ENCODE results near the gene PPFIBP1. TPM values are rescaled to one million over a fixed set of nuclear protein-coding genes. Genes with fewer than 3 reads are reported as not detected.
"Not testable (repeated sequence)": the region's sequence is repeated elsewhere in the genome, so short reads cannot be mapped to it uniquely, and the experiment has no call there.

PPFIBP1 gene
- total RNA-seq, 1 experiment from 2014 or later: 82.3 TPM

- peak; percentile 61 for DNase-seq (ENCODE audit: low spot score)
Measured at GRCh38 chr12:27627123-27627852, 103.3 kb downstream of the PPFIBP1 start.

GRCh38 chr12:27627853-27628469 lies 104.0 kb downstream of the PPFIBP1 start:
- not testable (repeated sequence) for DNase-seq (ENCODE audit: low spot score)

GRCh38 chr12:27630219-27630618 lies 106.2 kb downstream of the PPFIBP1 start:
- DNase-seq (ENCODE audit: low spot score): peak; percentile 24

GRCh38 chr12:27631365-27631764 lies 107.4 kb downstream of the PPFIBP1 start:
- DNase-seq (ENCODE audit: low spot score): no peak

- no peak for DNase-seq (ENCODE audit: low spot score)
Measured at GRCh38 chr12:27631813-27632491, 107.9 kb downstream of the PPFIBP1 start.

GRCh38 chr12:27635349-27635972 lies 111.5 kb downstream of the PPFIBP1 start:
- peak; percentile 61 for DNase-seq (ENCODE audit: low spot score)

GRCh38 chr12:27636569-27636968 lies 112.6 kb downstream of the PPFIBP1 start:
- DNase-seq (ENCODE audit: low spot score): not testable (repeated sequence)

GRCh38 chr12:27637524-27637923 lies 113.5 kb downstream of the PPFIBP1 start:
- no peak for DNase-seq (ENCODE audit: low spot score)

GRCh38 chr12:27639265-27639664 lies 115.3 kb downstream of the PPFIBP1 start:
- no peak for DNase-seq (ENCODE audit: low spot score)

GRCh38 chr12:27640566-27641200 lies 116.7 kb downstream of the PPFIBP1 start:
- DNase-seq (ENCODE audit: low spot score): not testable (repeated sequence)

GRCh38 chr12:27642361-27642760 lies 118.4 kb downstream of the PPFIBP1 start:
- not testable (repeated sequence) for DNase-seq (ENCODE audit: low spot score)

GRCh38 chr12:27642892-27643291 lies 118.9 kb downstream of the PPFIBP1 start:
- not testable (repeated sequence) for DNase-seq (ENCODE audit: low spot score)

GRCh38 chr12:27644158-27644845 lies 120.3 kb downstream of the PPFIBP1 start:
- DNase-seq (ENCODE audit: low spot score): no peak

- no peak for DNase-seq (ENCODE audit: low spot score)
Measured at GRCh38 chr12:27645671-27646070, 121.7 kb downstream of the PPFIBP1 start.

GRCh38 chr12:27646149-27646548 lies 122.1 kb downstream of the PPFIBP1 start:
- DNase-seq (ENCODE audit: low spot score): no peak

- DNase-seq (ENCODE audit: low spot score): no peak
Measured at GRCh38 chr12:27650011-27650410, 126.0 kb downstream of the PPFIBP1 start.

GRCh38 chr12:27651201-27651600 lies 127.2 kb downstream of the PPFIBP1 start:
- DNase-seq (ENCODE audit: low spot score): no peak

- DNase-seq (ENCODE audit: low spot score): peak; percentile 70
Measured at GRCh38 chr12:27652174-27652763, 128.3 kb downstream of the PPFIBP1 start.

GRCh38 chr12:27653661-27654060 lies 129.7 kb downstream of the PPFIBP1 start:
- DNase-seq (ENCODE audit: low spot score): no peak

GRCh38 chr12:27655476-27655875 lies 131.5 kb downstream of the PPFIBP1 start:
- not testable (repeated sequence) for DNase-seq (ENCODE audit: low spot score)

GRCh38 chr12:27657296-27657695 lies 133.3 kb downstream of the PPFIBP1 start:
- no peak for DNase-seq (ENCODE audit: low spot score)
